ENCODE measurements around the gene SSTR3. TPM values are rescaled to one million over a fixed set of nuclear protein-coding genes. Genes with fewer than 3 reads are reported as not detected.
A peak's percentile ranks its signal among the peaks of the same experiment; 100 is the strongest.

The SSTR3 gene
- total and polyA plus RNA-seq, 2 of the 13 experiments (the other 11 are each of a cell fraction or from before 2014, with no cell fraction given), result 0.08 to 0.64 TPM

DNA sequence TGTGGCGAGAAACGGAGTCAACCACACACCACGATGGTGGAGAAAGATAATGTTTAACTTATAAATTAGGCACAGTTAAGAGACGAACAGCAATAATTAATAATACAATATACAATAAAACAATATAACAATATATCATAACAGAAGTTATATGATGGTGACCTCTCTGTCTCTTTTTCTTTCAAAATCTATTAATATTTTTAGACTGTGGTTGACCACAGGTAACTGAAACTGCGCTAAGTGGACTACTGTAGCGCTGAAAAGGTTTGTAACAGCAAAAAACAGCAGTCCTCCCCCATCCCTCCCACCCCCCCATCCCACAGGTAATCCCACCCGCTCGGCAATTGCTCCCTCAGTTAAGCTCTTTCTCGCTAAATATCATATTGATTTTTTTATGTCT, 3.6 kb upstream of the SSTR3 start:
- no peak for DNase-seq (ENCODE audit: low spot score)
- no TSS peak for BruUV-seq (replicated peaks)
- Histone ChIP-seq H4K20me1 (ENCODE audit: insufficient read depth, low read length) (no peaks in the 10 kb centered on the region), H3K36me3 (replicated peaks in 1 of 2; ENCODE audit: control insufficient read depth in 1 of 2, insufficient read depth in 2 of 2, low read length in 2 of 2) (no peaks in the 10 kb centered on the region), H3K4me3 (replicated peaks in 1 of 3; ENCODE audit: insufficient read depth in 1 of 3, low read depth in 2 of 3, low read length in 3 of 3) (no peak overlapping the region), H3K79me2 (ENCODE audit: insufficient read depth, low read length) (no peaks in the 10 kb centered on the region), H3K27me3 (ENCODE audit: control insufficient read depth in 1 of 2, insufficient read depth in 2 of 2, low read length in 2 of 2) (peaks cover 0 to 30% of the 10 kb centered on the region in 2 experiments; a peak in 4 of 5 replicates), H3K4me1 (ENCODE audit: insufficient read depth, low read length) (peaks cover 25% of the 10 kb centered on the region), H3K9ac (ENCODE audit: insufficient read depth, low read depth, low read length) (no peak overlapping the region), H3K27ac (ENCODE audit: extremely low read length, insufficient read depth, low read length) (no peak overlapping the region), H3K9me3 (ENCODE audit: low read length) (no peaks in the 10 kb centered on the region), H2AFZ (ENCODE audit: low read length) (no peak overlapping the region), H3K4me2 (ENCODE audit: low read depth, low read length) (no peak overlapping the region)
- POLR2A ChIA-PET, result no interaction called here
- FAIRE-seq, result no peak
- peak; percentile 31 for TF ChIP-seq HNRNPK (IDR thresholded peaks at IDR 0.05; ENCODE audit: low read depth, low read length, poor library complexity, severe bottlenecking)
- no peak for TF ChIP-seq ATF7-NPFF (CRISPR knock-in tag; IDR thresholded peaks at IDR 0.05; ENCODE audit: low read depth)
- CTCF ChIA-PET (ENCODE audit: low intra/inter-chr PET ratio, low total read pairs), result no interaction called here
- 20% methylated on average over 9 of the region's 9 CpGs for WGBS (ENCODE audit: low lambda C conversion rate)
- ATAC-seq, result no peak
- intact Hi-C loops (cut with micrococcal nuclease; ENCODE audit: unreplicated experiment), result no loop called here
- in situ Hi-C loops (cut with HindIII; ENCODE audit: extremely low pct_ligation_motif_present, low pct_unique_long_range_greater_than_20kb), result no loop called here

- no peak for FAIRE-seq
- Histone ChIP-seq H4K20me1 (ENCODE audit: insufficient read depth, low read length) (no peaks in the 10 kb centered on the region), H3K9me3 (ENCODE audit: low read length) (no peaks in the 10 kb centered on the region), H3K27ac (ENCODE audit: extremely low read length, insufficient read depth, low read length) (no peak overlapping the region), H3K27me3 (ENCODE audit: control insufficient read depth in 1 of 2, insufficient read depth in 2 of 2, low read length in 2 of 2) (peaks cover 0 to 33% of the 10 kb centered on the region in 2 experiments; a peak in 4 of 5 replicates), H3K36me3 (replicated peaks in 1 of 2; ENCODE audit: control insufficient read depth in 1 of 2, insufficient read depth in 2 of 2, low read length in 2 of 2) (no peaks in the 10 kb centered on the region), H3K4me1 (ENCODE audit: insufficient read depth, low read length) (peaks cover 28% of the 10 kb centered on the region), H3K4me2 (ENCODE audit: low read depth, low read length) (no peak overlapping the region), H3K9ac (ENCODE audit: insufficient read depth, low read depth, low read length) (no peak overlapping the region), H2AFZ (ENCODE audit: low read length) (no peak overlapping the region), H3K4me3 (replicated peaks in 1 of 3; ENCODE audit: insufficient read depth in 1 of 3, low read depth in 2 of 3, low read length in 3 of 3) (no peak overlapping the region), H3K79me2 (ENCODE audit: insufficient read depth, low read length) (no peaks in the 10 kb centered on the region)
- in situ Hi-C loops (cut with HindIII; ENCODE audit: extremely low pct_ligation_motif_present, low pct_unique_long_range_greater_than_20kb) (no loop called here), intact Hi-C loops (cut with micrococcal nuclease; ENCODE audit: unreplicated experiment) (no loop called here)
- TF ChIP-seq NFE2L2 (IDR thresholded peaks at IDR 0.05; ENCODE audit: low read length) (no peak), ZNF343 (CRISPR knock-in tag; IDR thresholded peaks at IDR 0.05) (no peak), TBX3 (IDR thresholded peaks at IDR 0.05; ENCODE audit: borderline replicate concordance) (no peak), MAFF (IDR thresholded peaks at IDR 0.05; ENCODE audit: low read depth, low read length) (no peak), PAWR (CRISPR knock-in tag; IDR thresholded peaks at IDR 0.05; ENCODE audit: borderline replicate concordance) (no peak), ZNF878 (CRISPR knock-in tag; IDR thresholded peaks at IDR 0.05) (no peak), ZFX (CRISPR knock-in tag; IDR thresholded peaks at IDR 0.05; ENCODE audit: low read depth) (no peak), RAD51 (IDR thresholded peaks at IDR 0.05; ENCODE audit: borderline replicate concordance) (no peak)
- no peak for ATAC-seq
- ChIA-PET POLR2A (no interaction called here), CTCF (ENCODE audit: low intra/inter-chr PET ratio, low total read pairs) (no interaction called here)
- DNase-seq (ENCODE audit: low spot score), result no peak
- no TSS peak for BruUV-seq (replicated peaks)
- WGBS (ENCODE audit: low lambda C conversion rate), result 74% methylated on average over 13 of the region's 13 CpGs
Observed at GRCh38 chr22:37214731-37215030, 2.4 kb upstream of the SSTR3 start.
